IMR-90 (cell line): ENCODE results near the gene TBC1D12. TPM values are rescaled to one million over a fixed set of nuclear protein-coding genes. Genes with fewer than 3 reads are reported as not detected.

Source experiments
- ATAC-seq: fragments of 200-7000 bp; cut with Tn5 transposase; 2 replicates; pipeline ENCODE4 v1.9.1; 2020; ENCODE audit warnings: low read depth, mild to moderate bottlenecking, moderate library complexity
- BruUV-seq: library from RNA; stranded (reverse); fragments of 400-500 nt; replicated peaks from 2 replicates; lab custom pipeline; 2021; lab: Mats Ljungman, UMichigan
- CTCF ChIA-PET: fragments of 300-600 bp; formaldehyde crosslinking; extraction: SDS; loops from one replicate; lab custom pipeline; 2021; ENCODE audit warnings: antibody characterized with exemption; lab: Yijun Ruan, JAX
- POLR2A ChIA-PET: fragments of 300-600 bp; sonication (Branson Sonifier 250); formaldehyde crosslinking; loops from one replicate; lab custom pipeline; 2022; ENCODE audit warnings: antibody characterized with exemption; ENCODE audit not compliant: unreplicated experiment; lab: Charles Lee
- DNase-seq: peaks from one replicate; pipeline ENCODE4 v3.0.0; 2013
- H2AFZ ChIP-seq: replicated peaks from 2 replicates; pipeline ENCODE3; 2013; ENCODE audit warnings: low read length, mild to moderate bottlenecking; ENCODE audit not compliant: poor library complexity
- H2AK5ac ChIP-seq: 2 replicates; pipeline ENCODE4 v1.6.1; 2013; ENCODE audit warnings: low read depth, low read length, inconsistent platforms
- H2AK9ac ChIP-seq: replicated peaks from 2 replicates; pipeline ENCODE3; 2013; ENCODE audit warnings: mild to moderate bottlenecking, low read depth, low read length, moderate library complexity; ENCODE audit not compliant: poor library complexity
- H2BK120ac ChIP-seq: 2 replicates; pipeline ENCODE4 v1.6.1; 2013; ENCODE audit warnings: low read depth, low read length, inconsistent platforms
- H2BK15ac ChIP-seq: 3 replicates; pipeline ENCODE4 v1.6.1; 2013; ENCODE audit warnings: low read depth, low read length, inconsistent platforms
- H2BK20ac ChIP-seq: 2 replicates; pipeline ENCODE4 v1.6.1; 2013; ENCODE audit warnings: low read depth, mild to moderate bottlenecking, inconsistent platforms, low read length, moderate library complexity
- H2BK5ac ChIP-seq: 2 replicates; pipeline ENCODE4 v1.6.1; 2013; ENCODE audit warnings: mild to moderate bottlenecking, low read depth, low read length, inconsistent platforms; ENCODE audit not compliant: poor library complexity, severe bottlenecking
- H3K14ac ChIP-seq: replicated peaks from 2 replicates; pipeline ENCODE4 v1.6.1; 2013; ENCODE audit warnings: low read depth, low read length, inconsistent platforms
- H3K18ac ChIP-seq: 2 replicates; pipeline ENCODE4 v1.6.1; 2013; ENCODE audit warnings: low read depth, low read length, control low read depth
- H3K23ac ChIP-seq: 2 replicates; pipeline ENCODE4 v1.6.1; 2013; ENCODE audit warnings: low read depth, low read length, inconsistent platforms
- H3K27ac ChIP-seq: 2 replicates; pipeline ENCODE4 v1.5.1; 2013; ENCODE audit warnings: mild to moderate bottlenecking, control low read depth, low read length; ENCODE audit not compliant: insufficient read depth
- H3K27me3 ChIP-seq: 2 replicates; pipeline ENCODE4 v1.6.1; 2013; ENCODE audit warnings: low read length; ENCODE audit not compliant: control insufficient read depth, insufficient read depth
- H3K36me3 ChIP-seq: 2 replicates; pipeline ENCODE4 v1.6.1; 2013; ENCODE audit warnings: low read length, mixed read lengths; ENCODE audit not compliant: control insufficient read depth, insufficient read depth
- H3K4ac ChIP-seq: 2 replicates; pipeline ENCODE4 v1.6.1; 2013; ENCODE audit warnings: low read depth, low read length, inconsistent platforms
- H3K4me1 ChIP-seq: 2 replicates; pipeline ENCODE4 v1.6.1; 2013; ENCODE audit warnings: low read length, mixed read lengths; ENCODE audit not compliant: control insufficient read depth, insufficient read depth
- H3K4me2 ChIP-seq: 2 replicates; pipeline ENCODE4 v1.6.1; 2013; ENCODE audit warnings: low read depth, mild to moderate bottlenecking, control low read depth, low read length, moderate library complexity
- H3K4me3 ChIP-seq: 2 replicates; pipeline ENCODE4 v1.5.1; 2013; ENCODE audit warnings: low read depth, mild to moderate bottlenecking, control low read depth, low read length, moderate library complexity; ENCODE audit not compliant: insufficient read depth
- H3K56ac ChIP-seq: 2 replicates; pipeline ENCODE4 v1.6.1; 2013; ENCODE audit warnings: low read length, inconsistent platforms; ENCODE audit not compliant: insufficient read depth; ENCODE audit errors: extremely low read depth
- H3K79me1 ChIP-seq, 2 experiments: 2 replicates each; pipeline ENCODE4 v1.6.1; 2013; ENCODE audit warnings: low read length in 2 of 2, inconsistent platforms in 1 of 2, low read depth in 1 of 2
- H3K9ac ChIP-seq: 2 replicates; pipeline ENCODE4 v1.6.1; 2013; ENCODE audit warnings: low read depth, low read length, control low read depth
- H3K9me1 ChIP-seq: 2 replicates; pipeline ENCODE4 v1.6.1; 2013; ENCODE audit warnings: low read length, inconsistent platforms; ENCODE audit not compliant: insufficient read depth
- H3K9me3 ChIP-seq: 2 replicates; pipeline ENCODE4 v1.6.1; 2013; ENCODE audit warnings: low read length; ENCODE audit not compliant: control insufficient read depth, insufficient read depth
- H4K20me1 ChIP-seq: 2 replicates; pipeline ENCODE4 v1.6.1; 2013; ENCODE audit warnings: low read length, inconsistent platforms; ENCODE audit not compliant: insufficient read depth
- H4K5ac ChIP-seq: 2 replicates; pipeline ENCODE4 v1.6.1; 2013; ENCODE audit warnings: mild to moderate bottlenecking, low read depth, low read length, control low read depth
- H4K8ac ChIP-seq, 2 experiments: 2 replicates each; pipeline ENCODE4 v1.6.1; 2013; ENCODE audit warnings: low read depth in 2 of 2, low read length in 2 of 2, control low read depth in 1 of 2, inconsistent platforms in 1 of 2
- H4K91ac ChIP-seq: 2 replicates; pipeline ENCODE4 v1.6.1; 2013; ENCODE audit warnings: low read depth, low read length, inconsistent platforms; ENCODE audit not compliant: insufficient read depth
- BHLHE40 ChIP-seq: fragments of 150-350 bp; IDR thresholded peaks from 2 replicates; pipeline ENCODE4 v1.6.1; 2016; ENCODE audit warnings: mild to moderate bottlenecking, low read depth, low read length
- CEBPB ChIP-seq: IDR thresholded peaks from 2 replicates; pipeline ENCODE4 v1.6.1; 2012; ENCODE audit warnings: low read depth, low read length, improper control_type of control experiment
- CHD1 ChIP-seq: IDR thresholded peaks from 2 replicates; pipeline ENCODE4 v1.6.1; 2012; ENCODE audit warnings: low read depth, low read length, improper control_type of control experiment
- CTCF ChIP-seq: conservative IDR thresholded peaks from 2 replicates; pipeline ENCODE4 v1.5.1; 2012; ENCODE audit warnings: mild to moderate bottlenecking, low read depth, low read length, improper control_type of control experiment
- ELK1 ChIP-seq: fragments of 150-350 bp; IDR thresholded peaks from 2 replicates; pipeline ENCODE4 v1.6.1; 2016; ENCODE audit warnings: low read depth, mild to moderate bottlenecking, low read length, moderate library complexity, borderline replicate concordance
- MAZ ChIP-seq: IDR thresholded peaks from 2 replicates; pipeline ENCODE4 v1.6.1; 2012; ENCODE audit warnings: low read depth, mild to moderate bottlenecking, low read length, improper control_type of control experiment, moderate library complexity, borderline replicate concordance
- MXI1 ChIP-seq: IDR thresholded peaks from 2 replicates; pipeline ENCODE4 v1.6.1; 2012; ENCODE audit warnings: low read depth, mild to moderate bottlenecking, low read length, moderate library complexity, borderline replicate concordance
- POLR2A ChIP-seq: IDR thresholded peaks from 2 replicates; pipeline ENCODE4 v1.6.1; 2012; ENCODE audit warnings: mild to moderate bottlenecking, low read depth, low read length
- RFX5 ChIP-seq: IDR thresholded peaks from 2 replicates; pipeline ENCODE4 v1.8.0; 2012; ENCODE audit warnings: low read depth, mild to moderate bottlenecking, low read length, moderate library complexity
- SMC3 ChIP-seq: fragments of 150-350 bp; IDR thresholded peaks from 2 replicates; pipeline ENCODE4 v1.6.1; 2016; ENCODE audit warnings: low read depth, mild to moderate bottlenecking, antibody characterized with exemption, low read length, moderate library complexity
- USF2 ChIP-seq: fragments of 150-350 bp; IDR thresholded peaks from 2 replicates; pipeline ENCODE4 v1.6.1; 2017; ENCODE audit warnings: mild to moderate bottlenecking, antibody characterized with exemption, low read length, low read depth
- WGBS, 2 experiments: methylation state at CpG; one replicate each; pipeline versions ENCODE4 v1.1.5 to v1.1.7; 2013; ENCODE audit warnings: missing lambda C conversion rate in 2 of 2; ENCODE audit not compliant: insufficient read length in 1 of 2; ENCODE audit errors: extremely low coverage in 2 of 2; 5-methylcytosine and 5-hydroxymethylcytosine counted together
- dilution Hi-C: fragments of 300-500 bp; cut with HindIII; formaldehyde crosslinking; loops from one replicate; pipeline ENCODE4 v1.14.3; 2018; ENCODE audit warnings: low sequenced_read_pairs; ENCODE audit not compliant: unreplicated experiment
- in situ Hi-C: fragments of 300-500 bp; cut with MboI; formaldehyde crosslinking; loops from 3 replicates; pipeline ENCODE4 v1.14.3; 2019; ENCODE audit warnings: low sequenced_read_pairs, inconsistent platforms, mixed read lengths
- intact Hi-C: fragments of 100-400 bp; cut with micrococcal nuclease; formaldehyde crosslinking; loops from 2 replicates; pipeline ENCODE4 v1.10.0; 2022
- polyA plus RNA-seq, 3 experiments: library from polyadenylated mRNA; depleted of rRNA; stranded (reverse); fragments of >200 nt; gene quantifications; 2 replicates each; pipeline ENCODE4 v1.2.3, GENCODE V29; 2012; ENCODE audit warnings: low replicate concordance in 1 of 3
- total RNA-seq: library from RNA; depleted of rRNA; stranded (reverse); fragments of >200 nt; gene quantifications from 2 replicates; pipeline ENCODE4 v1.2.3, GENCODE V29; 2012

Gene TBC1D12
- total and polyA plus RNA-seq, 2 of the 4 experiments (the other 2 are of a cell fraction): 1.9 to 5.4 TPM

- TF ChIP-seq USF2 (no peak), CTCF (no peak)
Observed at GRCh38 chr10:94363251-94363565, 39.1 kb upstream of the TBC1D12 start (continued).

- H4K91ac ChIP-seq: no peak overlapping the region
- H2AFZ ChIP-seq: no peak overlapping the region
- CTCF ChIA-PET: interaction anchor here (1.4 kb wide), 2 partner anchors 79 to 81 kb away, joined by 3 read pairs; no protein-coding TSS in a partner anchor
- no peak overlapping the region for H3K4ac ChIP-seq
- H4K5ac ChIP-seq: no peak overlapping the region
- POLR2A ChIA-PET: no interaction called here
- H2AK9ac ChIP-seq: no peak overlapping the region
- H3K4me1 ChIP-seq: no peaks in the 10 kb centered on the region
- H2BK20ac ChIP-seq: no peak overlapping the region
- no peaks in the 10 kb centered on the region for H3K9me3 ChIP-seq
- in situ Hi-C loops (no loop called here), dilution Hi-C loops (no loop called here), intact Hi-C loops (no loop called here)
- no peaks in the 10 kb centered on the region for H3K9me1 ChIP-seq
- no peak overlapping the region for H3K4me3 ChIP-seq
- no peak overlapping the region for H3K14ac ChIP-seq
- H3K27me3 ChIP-seq: peaks cover 1% of the 10 kb centered on the region
- no peaks in the 10 kb centered on the region; the same call in 1 of the 2 replicates for H4K20me1 ChIP-seq
- 75% methylated on average over 1 of the region's 1 CpG; no CpG with 5 or more reads in 1 of the 2 experiments for WGBS, 2 experiments
- peaks cover 2% of the 10 kb centered on the region; the same call in 1 of the 2 replicates for H3K36me3 ChIP-seq
- H3K56ac ChIP-seq: no peak overlapping the region
- no peak overlapping the region for H2BK15ac ChIP-seq
- no peak overlapping the region for H3K18ac ChIP-seq
- H2AK5ac ChIP-seq: no peak overlapping the region
- no peak overlapping the region for H2BK5ac ChIP-seq
- DNase-seq (no peak), ATAC-seq (no peak)
- no peak overlapping the region for H2BK120ac ChIP-seq
- H3K27ac ChIP-seq: no peak overlapping the region
- H3K9ac ChIP-seq: no peak overlapping the region
- H4K8ac ChIP-seq: no peak overlapping the region
- peaks cover 10 to 15% of the 10 kb centered on the region in 2 experiments for H3K79me1 ChIP-seq
- H3K4me2 ChIP-seq: no peak overlapping the region
- BruUV-seq: no TSS peak
- no peak overlapping the region for H3K23ac ChIP-seq
- TF ChIP-seq RFX5 (no peak), SMC3 (no peak), POLR2A (no peak), CHD1 (no peak), MXI1 (no peak), MAZ (no peak), ELK1 (no peak), CTCF (no peak), CEBPB (no peak), BHLHE40 (no peak)
Observed at GRCh38 chr10:94364482-94364881, 37.9 kb upstream of the TBC1D12 start.
